B cell (primary cell): Measurements from ENCODE around the gene RNF213. TPM values are rescaled to one million over a fixed set of nuclear protein-coding genes. Genes with fewer than 3 reads are reported as not detected.

Source experiments
- ATAC-seq: fragments of 200-7000 bp; cut with Tn5 transposase; one replicate; pipeline ENCODE4 v1.10.0; 2021; ENCODE audit warnings: low read depth, mild to moderate bottlenecking, moderate number of reproducible peaks, moderate library complexity
- CTCF ChIA-PET: fragments of 350-600 bp; sonication (Branson Sonifier 250); formaldehyde crosslinking; loops from one replicate; lab custom pipeline; 2021; ENCODE audit warnings: antibody characterized with exemption, inconsistent platforms; lab: Charles Lee
- POLR2A ChIA-PET: fragments of 350-600 bp; sonication (Branson Sonifier 250); formaldehyde crosslinking; loops from one replicate; lab custom pipeline; 2021; ENCODE audit warnings: antibody characterized with exemption; lab: Charles Lee
- DNase-seq: peaks from one replicate; pipeline ENCODE4 v3.0.0; 2013
- H2AFZ ChIP-seq: 2 replicates; pipeline ENCODE4 v1.6.1; 2012; ENCODE audit warnings: mild to moderate bottlenecking, low read depth, low read length; ENCODE audit not compliant: insufficient read depth, poor library complexity, severe bottlenecking
- H3K27ac ChIP-seq, 2 donors: 1 replicate in 1 of 2; 2 replicates in 1 of 2; pipeline ENCODE4 v1.5.1; 2012 to 2013; ENCODE audit warnings: low read length in 2 of 2, mild to moderate bottlenecking in 2 of 2, moderate library complexity in 1 of 2
- H3K27me3 ChIP-seq, 4 experiments: fragments of 200-600 bp in 1 of 4; sonication (generic) in 1 of 4; replicated peaks in 1 of 4; 1 replicate in 2 of 4; 2 replicates in 2 of 4; pipeline versions ENCODE4 v1.6.1 to v1.7.0; 2013 to 2016; ENCODE audit warnings: low read length in 3 of 4, mild to moderate bottlenecking in 2 of 4, mixed read lengths in 1 of 4, moderate library complexity in 1 of 4; ENCODE audit not compliant: insufficient read depth in 4 of 4, control insufficient read depth in 3 of 4; ENCODE audit errors: control extremely low read depth in 1 of 4
- H3K36me3 ChIP-seq, 2 experiments: replicated peaks in 1 of 2; 1 replicate in 1 of 2; 2 replicates in 1 of 2; pipeline versions ENCODE4 v1.6.1 to v1.7.1; 2013; ENCODE audit warnings: low read length in 1 of 2; ENCODE audit not compliant: insufficient read depth in 2 of 2, control insufficient read depth in 1 of 2; ENCODE audit errors: control extremely low read depth in 1 of 2, extremely low read depth in 1 of 2
- H3K4me1 ChIP-seq, 2 donors: fragments of 200-600 bp in 1 of 2; sonication (generic) in 1 of 2; 1 replicate in 1 of 2; 2 replicates in 1 of 2; pipeline versions ENCODE4 v1.5.1 to v1.6.1; 2013 to 2017; ENCODE audit warnings: low read length in 2 of 2; ENCODE audit not compliant: control insufficient read depth in 2 of 2, insufficient read depth in 2 of 2
- H3K4me2 ChIP-seq: replicated peaks from 2 replicates; pipeline ENCODE3; 2012; ENCODE audit warnings: mild to moderate bottlenecking, low read depth, low read length; ENCODE audit not compliant: poor library complexity, severe bottlenecking
- H3K4me3 ChIP-seq, 5 experiments: fragments of 200-600 bp in 1 of 5; sonication (generic) in 1 of 5; 1 replicate in 3 of 5; 2 replicates in 2 of 5; pipeline versions ENCODE4 v1.5.1 to v1.7.0; 2011 to 2016; ENCODE audit warnings: low read length in 4 of 5, mild to moderate bottlenecking in 4 of 5, low read depth in 2 of 5, control low read depth in 1 of 5, moderate library complexity in 1 of 5; ENCODE audit not compliant: insufficient read depth in 1 of 5; ENCODE audit errors: control extremely low read depth in 1 of 5, extremely low read depth in 1 of 5
- H3K79me2 ChIP-seq: fragments of 200-600 bp; sonication (generic); one replicate; pipeline ENCODE4 v1.6.0; 2016; ENCODE audit warnings: low read length; ENCODE audit not compliant: control insufficient read depth, insufficient read depth
- H3K9ac ChIP-seq: fragments of 200-600 bp; sonication (generic); 2 replicates; pipeline ENCODE4 v1.6.1; 2017; ENCODE audit warnings: mild to moderate bottlenecking, low read length, moderate library complexity
- H3K9me3 ChIP-seq, 3 donors: one replicate each; pipeline versions ENCODE4 v1.6.1 to v1.7.1; 2013; ENCODE audit warnings: low read length in 2 of 3; ENCODE audit not compliant: control insufficient read depth in 2 of 3, insufficient read depth in 1 of 3; ENCODE audit errors: control extremely low read depth in 1 of 3
- H4K20me1 ChIP-seq: 2 replicates; pipeline ENCODE4 v1.6.0; 2012; ENCODE audit warnings: mild to moderate bottlenecking, low read length; ENCODE audit not compliant: insufficient read depth, control insufficient read depth, poor library complexity, severe bottlenecking
- H3K27ac Mint-ChIP-seq: one replicate; pipeline ENCODE4 v1.8.0; 2021; ENCODE audit warnings: mixed read lengths
- H3K27me3 Mint-ChIP-seq: one replicate; pipeline ENCODE4 v1.8.0; 2021; ENCODE audit warnings: mixed read lengths
- H3K4me1 Mint-ChIP-seq: one replicate; pipeline ENCODE4 v1.8.0; 2021; ENCODE audit warnings: mixed read lengths
- H3K4me3 Mint-ChIP-seq: one replicate; pipeline ENCODE4 v1.8.0; 2021; ENCODE audit warnings: mixed read lengths
- H3K9me3 Mint-ChIP-seq: one replicate; pipeline ENCODE4 v1.8.0; 2022; ENCODE audit warnings: mixed read lengths; ENCODE audit not compliant: insufficient read depth
- EZH2 ChIP-seq: IDR thresholded peaks from 2 replicates; pipeline ENCODE4 v1.6.1; 2012; ENCODE audit warnings: borderline replicate concordance, low read depth, mild to moderate bottlenecking, moderate library complexity, low read length; ENCODE audit not compliant: insufficient read depth, poor library complexity, severe bottlenecking
- WGBS: methylation state at CpG from one replicate; pipeline ENCODE4 v1.1.5; 2013; ENCODE audit warnings: missing lambda C conversion rate; ENCODE audit not compliant: insufficient coverage; 5-methylcytosine and 5-hydroxymethylcytosine counted together
- intact Hi-C: fragments of 100-400 bp; cut with micrococcal nuclease; formaldehyde crosslinking; loops from one replicate; pipeline ENCODE4 v1.10.0; 2022
- polyA plus RNA-seq: library from polyadenylated mRNA; depleted of rRNA; stranded (reverse); fragments of >200 nt; gene quantifications from 2 replicates; pipeline ENCODE4 v1.2.3, GENCODE V29; 2012
- total RNA-seq, 2 donors: library from RNA; stranded (reverse); fragments of 120-200 nt in 1 of 2; gene quantifications; 1 replicate in 1 of 2; 2 replicates in 1 of 2; pipeline versions ENCODE4 v1.2.3 to v1.2.4, GENCODE V29; 2013 to 2022
- TF ChIP-seq, protein P1 (sequence below): fragments of 200-600 bp; IDR thresholded peaks from one replicate; pipeline ENCODE4 v1.8.0; 2022; ENCODE audit warnings: antibody characterized with exemption, mild to moderate bottlenecking

The RNF213 gene
- total and polyA plus RNA-seq, 2 donors (not counting 1 experiment from before 2014, with no cell fraction given) = 121 to 287 TPM

DNA sequence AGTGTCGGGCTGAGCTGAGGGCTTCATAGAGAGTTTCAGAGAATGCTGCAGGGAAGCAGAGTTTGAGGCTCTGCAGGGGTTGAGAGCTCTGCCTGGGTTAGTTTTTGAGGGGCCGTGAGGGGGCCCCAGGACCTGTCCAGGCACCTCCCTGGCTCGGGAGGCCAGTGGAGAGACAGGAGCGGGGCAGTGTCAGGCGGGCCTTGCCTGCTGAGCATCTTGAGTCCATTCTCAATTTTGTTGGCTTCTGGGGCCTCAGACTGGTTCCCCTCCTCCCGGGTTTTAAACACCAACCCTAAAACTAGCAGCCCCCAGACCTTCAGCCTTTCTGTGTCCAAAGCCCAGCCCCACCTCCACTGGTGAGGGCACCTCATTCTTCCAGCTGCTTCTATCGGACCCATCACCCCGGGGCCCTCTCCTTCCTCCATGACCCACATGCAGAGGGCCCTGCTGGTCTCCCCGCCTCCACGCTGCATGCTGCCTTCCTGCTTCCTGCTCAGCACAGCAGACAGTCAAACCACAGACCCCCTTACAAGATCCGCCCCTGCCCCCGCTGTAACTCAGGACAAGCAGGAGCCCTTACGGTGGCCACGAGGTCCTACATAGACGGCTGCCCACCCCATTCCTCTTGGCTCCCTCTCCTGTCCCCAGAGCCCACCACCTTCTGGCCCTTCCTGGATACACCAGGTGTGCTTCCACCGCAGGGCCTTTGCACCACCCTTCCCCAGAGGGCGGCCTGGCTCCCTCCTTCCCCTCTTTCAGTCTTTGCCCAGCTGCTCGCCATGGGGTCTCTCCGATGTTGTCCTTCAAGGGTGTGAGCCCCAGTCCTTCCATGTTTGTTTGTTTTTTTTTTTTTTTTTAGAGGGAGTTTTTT, 3.8 kb downstream of the RNF213 start:
- Mint-ChIP-seq H3K27ac (peak overlapping the region; percentile 95), H3K27me3 (no peaks in the 10 kb centered on the region), H3K9me3 (no peaks in the 10 kb centered on the region), H3K4me1 (peaks cover 51% of the 10 kb centered on the region), H3K4me3 (peak overlapping the region; percentile 97)
- peaks cover 63% of the 10 kb centered on the region for H4K20me1 ChIP-seq
- TF ChIP-seq, protein P1, sequence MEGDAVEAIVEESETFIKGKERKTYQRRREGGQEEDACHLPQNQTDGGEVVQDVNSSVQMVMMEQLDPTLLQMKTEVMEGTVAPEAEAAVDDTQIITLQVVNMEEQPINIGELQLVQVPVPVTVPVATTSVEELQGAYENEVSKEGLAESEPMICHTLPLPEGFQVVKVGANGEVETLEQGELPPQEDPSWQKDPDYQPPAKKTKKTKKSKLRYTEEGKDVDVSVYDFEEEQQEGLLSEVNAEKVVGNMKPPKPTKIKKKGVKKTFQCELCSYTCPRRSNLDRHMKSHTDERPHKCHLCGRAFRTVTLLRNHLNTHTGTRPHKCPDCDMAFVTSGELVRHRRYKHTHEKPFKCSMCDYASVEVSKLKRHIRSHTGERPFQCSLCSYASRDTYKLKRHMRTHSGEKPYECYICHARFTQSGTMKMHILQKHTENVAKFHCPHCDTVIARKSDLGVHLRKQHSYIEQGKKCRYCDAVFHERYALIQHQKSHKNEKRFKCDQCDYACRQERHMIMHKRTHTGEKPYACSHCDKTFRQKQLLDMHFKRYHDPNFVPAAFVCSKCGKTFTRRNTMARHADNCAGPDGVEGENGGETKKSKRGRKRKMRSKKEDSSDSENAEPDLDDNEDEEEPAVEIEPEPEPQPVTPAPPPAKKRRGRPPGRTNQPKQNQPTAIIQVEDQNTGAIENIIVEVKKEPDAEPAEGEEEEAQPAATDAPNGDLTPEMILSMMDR = no peak
- TF ChIP-seq EZH2 = no peak
- no peaks in the 10 kb centered on the region for H3K27me3 ChIP-seq
- peaks cover 73% of the 10 kb centered on the region for H3K79me2 ChIP-seq
- H3K9ac ChIP-seq = peak overlapping the region; percentile 77
- H2AFZ ChIP-seq = peak overlapping the region; percentile 41
- no peak for ATAC-seq
- peaks cover 35 to 55% of the 10 kb centered on the region in 2 donors for H3K4me1 ChIP-seq
- DNase-seq = peak; percentile 38
- peak overlapping the region; percentile 92 for H3K4me2 ChIP-seq
- H3K36me3 ChIP-seq = peaks cover 3 to 31% of the 10 kb centered on the region in 2 experiments
- WGBS = 3% methylated on average over 15 of the region's 19 CpGs
- ChIA-PET POLR2A (interaction anchor here (0.7 to 1.2 kb wide), 2 partner anchors 10 to 238 kb away, joined by 3 to 7 read pairs; no protein-coding TSS in a partner anchor), CTCF (interaction anchor here (0.6 to 1.7 kb wide), 4 partner anchors 37 to 163 kb away, joined by 3 to 6 read pairs (median 4); partner anchors contain the start of gene GAA)
- peak overlapping the region; percentile 46 to 99 (median 86) for H3K4me3 ChIP-seq
- H3K9me3 ChIP-seq = no peaks in the 10 kb centered on the region
- intact Hi-C loops = loop anchor here (5.0 kb wide), 3 partner anchors 227 to 1253 kb away; partner anchors contain the start of genes CCDC40, CEP131 and TBC1D16
- peak overlapping the region; percentile 64 to 86 for H3K27ac ChIP-seq
